Prostate gland (tissue), 2 donors: ENCODE data around the gene ATRAID. TPM values are rescaled to one million over a fixed set of nuclear protein-coding genes. Genes with fewer than 3 reads are reported as not detected.

ENCODE experiments used
- DNase-seq: peaks from one replicate; pipeline ENCODE4 v3.0.0-alpha.2; 2019; ENCODE audit warnings: low spot score
- H3K27ac ChIP-seq, 2 donors: fragments of 200-600 bp; sonication (generic); 2 replicates each; pipeline ENCODE4 v1.5.1; 2017 to 2019
- H3K27me3 ChIP-seq: fragments of 200-600 bp; sonication (generic); replicated peaks from 2 replicates; pipeline ENCODE4 v1.5.1; 2019; ENCODE audit not compliant: insufficient read depth
- H3K36me3 ChIP-seq, 2 donors: fragments of 200-600 bp; sonication (generic); 1 replicate in 1 of 2; 2 replicates in 1 of 2; pipeline versions ENCODE4 v1.5.1 to v1.8.1; 2017 to 2019
- H3K4me1 ChIP-seq: fragments of 200-600 bp; sonication (generic); replicated peaks from 2 replicates; pipeline ENCODE4 v1.5.1; 2019
- H3K4me3 ChIP-seq, 2 donors: fragments of 200-600 bp; sonication (generic); 2 replicates each; pipeline ENCODE4 v1.5.1; 2017 to 2019
- H3K9me3 ChIP-seq: fragments of 200-600 bp; sonication (generic); 2 replicates; pipeline ENCODE4 v1.5.1; 2017
- CTCF ChIP-seq, 4 experiments: fragments of 200-600 bp in 2 of 4; fragments of 450-650 bp in 2 of 4; sonication (generic) in 2 of 4; IDR thresholded peaks; 1 replicate in 3 of 4; 2 replicates in 1 of 4; pipeline ENCODE4 v1.5.1; 2016 to 2019; ENCODE audit warnings: antibody characterized with exemption in 4 of 4, mild to moderate bottlenecking in 2 of 4, moderate library complexity in 2 of 4
- POLR2A ChIP-seq: fragments of 450-650 bp; IDR thresholded peaks from one replicate; pipeline ENCODE4 v1.6.1; 2016; ENCODE audit warnings: antibody characterized with exemption, mild to moderate bottlenecking
- POLR2AphosphoS5 ChIP-seq: sonication (generic); formaldehyde crosslinking; IDR thresholded peaks from one replicate; pipeline ENCODE4 v1.6.1; 2017; ENCODE audit warnings: antibody characterized with exemption
- WGBS: methylation state at CpG from one replicate; pipeline ENCODE4 v1.1.5; 2018; 5-methylcytosine and 5-hydroxymethylcytosine counted together
- intact Hi-C: fragments of 100-400 bp; cut with DNase I; formaldehyde crosslinking; loops from one replicate; pipeline ENCODE4 v1.14.2; 2022
- total RNA-seq, 2 donors: library from RNA; depleted of rRNA; stranded (reverse); fragments of >200 nt; gene quantifications; one replicate each; pipeline ENCODE4 v1.1.0, GENCODE V29; 2016

The ATRAID gene
- total RNA-seq, result 100 to 1,000 TPM; 217 to 222 TPM

GRCh38 chr2:27211943-27212625, at the start of gene ATRAID, which contains the start of gene SLC5A6:
TSS of gene ATRAID (plus strand) at chr2:27212041. CDS start at chr2:27212369, 328 bp downstream.
TSS of gene SLC5A6 (minus strand) at chr2:27212268. CDS start at chr2:27207650, 4,618 bp downstream.
- under 1% methylated on average over 40 of the region's 73 CpGs for WGBS

GRCh38 chr2:27162151-27163121, 49.4 kb upstream of the ATRAID start:
- DNase-seq, result no peak
- H3K4me1 ChIP-seq, result no peaks in the 10 kb centered on the region
- H3K27me3 ChIP-seq, result no peaks in the 10 kb centered on the region
- no peak overlapping the region for H3K27ac ChIP-seq
- TF ChIP-seq POLR2AphosphoS5 (no peak), CTCF (IDR thresholded peaks at IDR 0.05) (no peak)
- WGBS, result 89% methylated on average over 15 of the region's 15 CpGs
- H3K4me3 ChIP-seq, result no peak overlapping the region
- intact Hi-C loops, result no loop called here
- H3K36me3 ChIP-seq, result no peaks in the 10 kb centered on the region
- no peaks in the 10 kb centered on the region for H3K9me3 ChIP-seq

More at GRCh38 chr2:27211943-27212625, at the start of gene ATRAID, which contains the start of gene SLC5A6:
- Histone ChIP-seq H3K9me3 (no peaks in the 10 kb centered on the region), H3K27me3 (no peaks in the 10 kb centered on the region), H3K4me1 (peaks cover 3% of the 10 kb centered on the region), H3K27ac (peak within 1 kb of the TSS; percentile 94 to 97), H3K4me3 (peak within 1 kb of the TSS; percentile 71 to 80), H3K36me3 (peaks cover 0 to 5% of the 10 kb centered on the region in 2 donors)
- intact Hi-C loops, result loop anchor here (10.0 kb wide), 1 partner anchor 163 kb away; the partner anchor contains the start of genes EIF2B4 and SNX17
- TF ChIP-seq POLR2A (peak; percentile 93), POLR2AphosphoS5 (peak; percentile 66), CTCF (IDR thresholded peaks at IDR 0.05) (peak in 2 of 4 experiments; percentile 2 to 5)
- DNase-seq, result peak; percentile 86

- no peak for DNase-seq
- no peaks in the 10 kb centered on the region for H3K36me3 ChIP-seq
- no peaks in the 10 kb centered on the region for H3K4me1 ChIP-seq
- no peaks in the 10 kb centered on the region for H3K9me3 ChIP-seq
- no peak overlapping the region for H3K27ac ChIP-seq
- H3K27me3 ChIP-seq, result no peaks in the 10 kb centered on the region
- intact Hi-C loops, result no loop called here
- H3K4me3 ChIP-seq, result no peak overlapping the region
- TF ChIP-seq CTCF (IDR thresholded peaks at IDR 0.05), result no peak
- no peak for TF ChIP-seq POLR2AphosphoS5
- TF ChIP-seq POLR2A, result no peak
- WGBS, result 81% methylated on average over 8 of the region's 8 CpGs
Observed at GRCh38 chr2:27164960-27165763, 46.7 kb upstream of the ATRAID start.

- no peak for DNase-seq
- H3K27ac ChIP-seq, result no peak overlapping the region
- intact Hi-C loops, result no loop called here
- H3K4me1 ChIP-seq, result no peaks in the 10 kb centered on the region
- 62% methylated on average over 6 of the region's 6 CpGs for WGBS
- TF ChIP-seq POLR2A (no peak), CTCF (IDR thresholded peaks at IDR 0.05) (no peak), POLR2AphosphoS5 (no peak)
- no peaks in the 10 kb centered on the region for H3K27me3 ChIP-seq
- no peak overlapping the region for H3K4me3 ChIP-seq
- H3K9me3 ChIP-seq, result no peaks in the 10 kb centered on the region
- H3K36me3 ChIP-seq, result no peaks in the 10 kb centered on the region
Observed at GRCh38 chr2:27170581-27171337, 41.1 kb upstream of the ATRAID start.
